SU-DHL-6 (cell line): ENCODE data around the gene MLLT10.

Experiments used
- H2AFZ ChIP-seq: fragments of 200-600 bp; sonication (generic); 2 replicates; pipeline ENCODE4 v1.6.1; 2014; ENCODE audit warnings: low read depth, mild to moderate bottlenecking, moderate library complexity, mixed read lengths, antibody characterized with exemption, low read length; ENCODE audit not compliant: severe bottlenecking
- H3F3A ChIP-seq: fragments of 200-600 bp; shearing (Covaris generic); 2 replicates; pipeline ENCODE4 v1.6.0; 2016; ENCODE audit warnings: antibody characterized with exemption, mild to moderate bottlenecking; ENCODE audit not compliant: insufficient read depth
- H3K27ac ChIP-seq: fragments of 200-600 bp; sonication (generic); 2 replicates; pipeline ENCODE4 v1.5.1; 2016; ENCODE audit warnings: low read depth, mild to moderate bottlenecking, low read length, moderate library complexity, mixed read lengths
- H3K27me3 ChIP-seq: fragments of 200-600 bp; sonication (generic), shearing (Covaris generic); 2 replicates; pipeline ENCODE4 v1.6.0; 2014; ENCODE audit warnings: mild to moderate bottlenecking, low read length
- H3K36me3 ChIP-seq: fragments of 200-600 bp; sonication (generic); 2 replicates; pipeline ENCODE4 v1.6.1; 2014; ENCODE audit warnings: mild to moderate bottlenecking, low read length, mixed read lengths
- H3K4me2 ChIP-seq: fragments of 300-600, 200-600 bp; shearing (Covaris generic), sonication (generic); 2 replicates; pipeline ENCODE4 v1.6.0; 2014; ENCODE audit warnings: low read length, low read depth, mild to moderate bottlenecking; ENCODE audit not compliant: poor library complexity, severe bottlenecking
- H3K4me3 ChIP-seq: fragments of 200-600 bp; sonication (generic); 2 replicates; pipeline ENCODE4 v1.5.1; 2014; ENCODE audit warnings: antibody characterized with exemption, low read length, mild to moderate bottlenecking, mixed read lengths; ENCODE audit not compliant: insufficient read depth, poor library complexity, severe bottlenecking
- H3K79me2 ChIP-seq: fragments of 200-600 bp; sonication (generic); 2 replicates; pipeline ENCODE4 v1.6.1; 2014; ENCODE audit warnings: mild to moderate bottlenecking, low read length, moderate library complexity; ENCODE audit not compliant: insufficient read depth
- H3K9ac ChIP-seq: fragments of 200-600 bp; sonication (generic); 2 replicates; pipeline ENCODE4 v1.7.0; 2014; ENCODE audit warnings: mild to moderate bottlenecking, low read length
- H3K9me2 ChIP-seq: fragments of 200-600 bp; sonication (generic); replicated peaks from 2 replicates; pipeline ENCODE4 v1.6.1; 2014; ENCODE audit warnings: low read length; ENCODE audit not compliant: insufficient read depth
- H3K9me3 ChIP-seq: fragments of 200-600 bp; sonication (generic); 2 replicates; pipeline ENCODE4 v1.6.1; 2014; ENCODE audit warnings: low read length, mixed read lengths; ENCODE audit not compliant: insufficient read depth
- H4K20me1 ChIP-seq: fragments of 200-600 bp; sonication (generic); 2 replicates; pipeline ENCODE4 v1.6.1; 2014; ENCODE audit warnings: low read depth, mild to moderate bottlenecking, antibody characterized with exemption, low read length, moderate library complexity, mixed read lengths
- CTCF ChIP-seq: fragments of 200-600 bp; sonication (generic); IDR thresholded peaks from one replicate; pipeline ENCODE4 v1.5.1; 2017; ENCODE audit warnings: antibody characterized with exemption, mild to moderate bottlenecking, low read length, moderate library complexity; ENCODE audit not compliant: insufficient read depth, poor library complexity, severe bottlenecking
- EZH2phosphoT487 ChIP-seq: fragments of 200-600 bp; sonication (generic), shearing (Covaris generic); conservative IDR thresholded peaks from 2 replicates; pipeline ENCODE4 v1.6.1; 2018; ENCODE audit warnings: mild to moderate bottlenecking, antibody characterized with exemption, low read length, moderate library complexity, mixed read lengths

MLLT10 gene

GRCh38 chr10:21515361-21516241 lies 18.4 kb upstream of the MLLT10 start:
- Histone ChIP-seq H3K27me3 (no peaks in the 10 kb centered on the region), H3K27ac (no peak overlapping the region), H3K9me2 (no peaks in the 10 kb centered on the region), H2AFZ (no peak overlapping the region), H3K4me3 (no peak overlapping the region), H3K9me3 (no peaks in the 10 kb centered on the region), H3K79me2 (no peaks in the 10 kb centered on the region), H3F3A (no peaks in the 10 kb centered on the region), H3K4me2 (no peak overlapping the region), H3K36me3 (no peaks in the 10 kb centered on the region), H4K20me1 (no peaks in the 10 kb centered on the region), H3K9ac (no peak overlapping the region)
- no peak for TF ChIP-seq EZH2phosphoT487

- TF ChIP-seq CTCF: no peak
- no peak; the same call in 1 of the 2 replicates for TF ChIP-seq EZH2phosphoT487
- H3F3A ChIP-seq: peaks cover 2% of the 10 kb centered on the region; the same call in 1 of the 2 replicates
- H4K20me1 ChIP-seq: no peaks in the 10 kb centered on the region
- H3K27me3 ChIP-seq: no peaks in the 10 kb centered on the region
- H2AFZ ChIP-seq: peak overlapping the region; percentile 21
- H3K9me2 ChIP-seq: no peaks in the 10 kb centered on the region
- H3K36me3 ChIP-seq: no peaks in the 10 kb centered on the region
- H3K27ac ChIP-seq: no peak overlapping the region
- H3K4me2 ChIP-seq: peak overlapping the region; percentile 58
- peak overlapping the region; percentile 47 for H3K4me3 ChIP-seq
- H3K9me3 ChIP-seq: no peaks in the 10 kb centered on the region
- no peaks in the 10 kb centered on the region for H3K79me2 ChIP-seq
- peak overlapping the region; percentile 46; the same call in 1 of the 2 replicates for H3K9ac ChIP-seq
These were observed 17.5 kb upstream of the MLLT10 start for GRCh38 chr10:21516242-21517131.

GRCh38 chr10:21517134-21518031 lies 16.6 kb upstream of the MLLT10 start:
- Histone ChIP-seq H3K9ac (peak overlapping the region; percentile 46), H3K9me2 (no peaks in the 10 kb centered on the region), H3K27ac (no peak overlapping the region), H3K4me2 (peak overlapping the region; percentile 58), H3F3A (peaks cover 3% of the 10 kb centered on the region; the same call in 1 of the 2 replicates), H3K79me2 (no peaks in the 10 kb centered on the region), H2AFZ (peak overlapping the region; percentile 46), H3K27me3 (no peaks in the 10 kb centered on the region), H3K4me3 (peak overlapping the region; percentile 55), H4K20me1 (no peaks in the 10 kb centered on the region), H3K9me3 (no peaks in the 10 kb centered on the region), H3K36me3 (no peaks in the 10 kb centered on the region)
- TF ChIP-seq EZH2phosphoT487: no peak
- no peak for TF ChIP-seq CTCF
